Neuron (in vitro differentiated cells): ENCODE measurements around the gene FXYD6.
"Not testable (repeated sequence)": the region's sequence is repeated elsewhere in the genome, so short reads cannot be mapped to it uniquely, and the experiment has no call there.

Experiments used
- H2AFZ ChIP-seq: one replicate; pipeline ENCODE4 v1.6.1; 2013; ENCODE audit warnings: low read depth, mild to moderate bottlenecking, inconsistent platforms, low read length, moderate library complexity
- H3K27me3 ChIP-seq: one replicate; pipeline ENCODE4 v1.6.1; 2013; ENCODE audit warnings: low read length; ENCODE audit not compliant: insufficient read depth
- H3K36me3 ChIP-seq: one replicate; pipeline ENCODE4 v1.6.1; 2013; ENCODE audit warnings: low read length; ENCODE audit not compliant: insufficient read depth
- H3K4me1 ChIP-seq: one replicate; pipeline ENCODE4 v1.6.1; 2013; ENCODE audit warnings: low read length; ENCODE audit not compliant: insufficient read depth
- H3K4me3 ChIP-seq: 2 replicates; pipeline ENCODE4 v1.5.1; 2013; ENCODE audit warnings: mild to moderate bottlenecking, low read length, moderate library complexity
- H3K9me3 ChIP-seq: one replicate; pipeline ENCODE4 v1.6.1; 2013; ENCODE audit warnings: low read length

FXYD6 gene

DNA sequence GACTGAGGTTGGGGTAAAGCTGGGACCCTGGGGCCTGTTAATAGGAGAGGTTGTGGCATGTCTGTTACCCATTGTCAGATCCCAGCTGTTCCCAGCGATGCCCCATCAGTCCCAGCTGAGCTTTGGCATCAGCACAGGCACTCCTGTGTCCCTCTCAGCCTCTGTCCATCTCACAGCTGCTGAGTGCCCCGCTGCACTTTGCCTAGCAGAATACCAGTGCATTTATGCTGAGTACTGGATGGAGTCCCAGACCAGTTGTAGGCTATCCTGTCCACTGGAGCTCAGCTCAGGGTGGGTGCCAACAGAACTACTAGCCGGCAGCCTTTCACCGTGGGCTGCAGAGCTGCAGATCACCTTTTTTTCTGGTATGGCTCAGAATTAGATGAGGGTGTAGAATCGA lies 9.9 kb downstream of the FXYD6 start:
- Histone ChIP-seq H3K36me3 (no peaks in the 10 kb centered on the region), H3K27me3 (no peaks in the 10 kb centered on the region), H3K9me3 (no peaks in the 10 kb centered on the region), H3K4me1 (peaks cover 19% of the 10 kb centered on the region), H3K4me3 (no peak overlapping the region), H2AFZ (no peak overlapping the region)

DNA sequence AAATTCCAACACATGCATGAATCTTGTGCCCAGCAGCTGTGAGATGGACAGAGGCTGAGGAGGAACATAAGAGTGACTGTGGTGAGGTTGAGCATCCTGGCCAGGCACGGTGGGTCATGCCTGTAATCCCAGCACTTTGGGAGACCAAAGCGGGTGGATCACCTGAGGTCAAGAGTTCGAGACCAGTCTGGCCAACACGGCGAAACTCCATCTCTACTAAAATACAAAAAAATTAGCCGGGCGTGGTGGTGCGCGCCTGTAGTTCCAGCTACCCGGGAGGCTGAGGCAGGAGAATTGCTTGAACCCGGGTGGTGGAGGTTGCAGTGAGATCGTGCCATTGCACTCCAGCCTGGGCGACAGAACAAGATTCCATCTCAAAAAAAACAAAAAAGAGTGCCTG lies 10.9 kb downstream of the FXYD6 start:
- H2AFZ ChIP-seq, H3K9me3 ChIP-seq, H3K4me3 ChIP-seq, H3K27me3 ChIP-seq, H3K36me3 ChIP-seq: not testable (repeated sequence)
- H3K4me1 ChIP-seq = peaks cover 23% of the 10 kb centered on the region

DNA sequence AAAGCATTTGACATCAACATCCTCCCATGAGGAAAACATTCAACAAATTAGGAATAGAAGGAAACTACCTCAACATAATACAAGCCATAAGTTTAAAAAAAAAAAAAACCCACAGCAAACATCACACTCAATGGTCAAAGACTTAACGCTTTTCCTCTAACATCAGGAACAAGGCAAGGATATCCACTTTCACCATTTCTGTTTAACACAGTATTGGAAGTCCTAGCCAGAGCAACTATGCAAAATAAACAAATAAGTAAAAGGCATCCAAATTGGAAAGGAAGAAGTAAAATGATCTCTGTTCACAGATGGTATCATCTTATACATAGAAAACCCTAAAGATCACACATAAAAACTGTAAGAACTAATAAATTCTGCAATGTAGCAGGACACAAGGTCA lies 13.1 kb downstream of the FXYD6 start:
- Histone ChIP-seq H2AFZ (no peak overlapping the region), H3K4me3 (no peak overlapping the region), H3K36me3 (no peaks in the 10 kb centered on the region), H3K4me1 (peaks cover 11% of the 10 kb centered on the region), H3K9me3 (no peaks in the 10 kb centered on the region), H3K27me3 (no peaks in the 10 kb centered on the region)

DNA sequence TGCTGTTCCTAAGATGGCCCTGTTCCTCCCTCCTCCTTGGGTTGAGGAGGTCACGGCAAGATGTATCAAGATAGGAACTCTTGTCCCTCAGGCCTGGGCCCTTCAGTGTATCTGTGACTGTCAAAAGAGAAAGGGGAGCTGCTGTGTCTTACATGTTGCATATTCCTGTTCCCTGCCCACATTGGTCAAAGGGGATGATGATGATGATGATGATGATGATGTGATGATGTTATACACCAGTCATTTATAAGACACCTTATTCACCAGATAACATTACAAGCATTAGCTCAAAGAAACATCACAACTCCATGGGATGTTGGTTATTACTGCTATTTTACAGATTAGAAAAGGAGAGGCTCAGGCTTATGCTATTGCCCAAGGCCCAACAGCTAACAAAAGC lies 13.7 kb downstream of the FXYD6 start:
- H2AFZ ChIP-seq = no peak overlapping the region
- no peaks in the 10 kb centered on the region for H3K27me3 ChIP-seq
- no peak overlapping the region for H3K4me3 ChIP-seq

DNA sequence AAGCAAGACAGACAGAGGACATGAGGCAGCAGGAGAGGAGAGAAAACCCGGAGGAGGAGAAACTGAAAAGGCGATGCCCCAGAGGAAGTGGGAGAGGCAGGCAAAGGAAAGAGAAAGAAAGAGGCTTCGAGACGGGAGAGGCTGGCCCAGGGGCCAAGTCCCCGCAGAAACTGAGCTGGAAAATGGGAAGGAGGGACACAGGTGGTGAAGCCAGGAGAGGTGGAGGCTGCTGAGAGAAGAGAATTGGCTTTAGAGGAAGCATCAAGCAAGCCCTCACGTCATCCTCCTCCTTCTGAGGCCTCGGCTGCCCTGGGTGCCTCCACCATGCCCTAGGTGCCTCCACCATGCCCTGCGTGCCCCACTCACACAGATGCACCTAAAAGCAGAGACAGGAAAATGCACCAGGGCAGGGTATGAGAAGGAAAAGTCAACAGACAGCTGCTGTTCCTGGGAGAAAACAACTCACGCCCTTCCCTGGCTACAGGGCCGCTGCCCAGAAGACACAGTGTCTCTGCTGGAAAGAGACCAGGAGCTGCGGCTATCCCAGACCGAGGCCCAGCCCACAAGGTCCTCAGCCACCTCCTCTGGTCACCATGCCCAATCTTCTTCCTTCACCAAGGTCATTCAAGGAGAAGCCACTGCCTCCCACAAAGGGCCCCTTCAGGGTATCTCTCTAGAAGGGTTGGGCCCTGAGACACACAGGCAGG lies 14.3 kb downstream of the FXYD6 start:
- no peaks in the 10 kb centered on the region for H3K9me3 ChIP-seq
- H3K27me3 ChIP-seq = no peaks in the 10 kb centered on the region
- no peak overlapping the region for H2AFZ ChIP-seq
- H3K4me3 ChIP-seq = no peak overlapping the region
- no peaks in the 10 kb centered on the region for H3K36me3 ChIP-seq
- peaks cover 11% of the 10 kb centered on the region for H3K4me1 ChIP-seq

More for the DNA sequence above, 13.7 kb downstream of the FXYD6 start:
- Histone ChIP-seq H3K9me3 (no peaks in the 10 kb centered on the region), H3K36me3 (no peaks in the 10 kb centered on the region), H3K4me1 (peaks cover 11% of the 10 kb centered on the region)

DNA sequence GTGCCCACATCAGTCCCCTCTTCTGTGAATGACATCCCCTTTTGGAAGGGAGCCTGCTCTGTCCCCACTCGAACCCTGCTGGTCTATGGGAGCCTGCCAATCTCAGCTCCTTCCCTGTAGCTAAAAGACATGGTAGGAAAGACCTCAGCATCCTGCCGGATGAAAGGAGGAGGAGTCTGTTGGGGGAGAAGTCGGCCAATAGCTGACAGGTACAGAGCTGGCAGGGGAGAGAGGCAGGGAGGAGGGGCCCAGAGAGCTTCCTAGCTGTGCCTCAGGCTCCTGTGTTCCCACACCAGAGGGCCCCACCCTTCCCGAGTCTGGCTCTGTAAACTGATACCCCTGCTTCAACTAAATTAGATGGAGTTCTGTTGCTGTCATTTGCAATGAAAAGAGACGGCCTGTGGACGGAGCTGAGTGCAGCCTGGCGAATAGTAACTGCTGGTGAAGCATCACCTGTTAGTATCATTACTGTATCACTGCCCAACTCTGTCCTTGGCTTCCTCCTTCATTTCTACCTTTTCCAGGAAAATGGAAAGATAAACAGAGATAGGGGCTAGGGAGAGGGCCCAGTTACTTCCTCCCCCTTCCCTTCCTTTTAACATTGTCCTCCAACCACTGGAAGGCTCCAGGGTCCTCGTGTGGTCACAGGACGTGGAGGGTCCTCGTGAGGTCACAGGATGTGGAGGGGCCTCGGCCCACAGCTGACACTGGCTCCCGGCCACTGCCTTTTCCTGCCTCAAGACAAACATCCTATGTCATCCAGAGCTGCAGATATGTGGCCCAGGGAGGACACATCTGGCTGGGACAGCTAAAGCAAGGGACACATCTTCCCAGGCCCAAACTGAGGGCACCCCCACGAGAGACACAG lies 15.1 kb downstream of the FXYD6 start:
- H3K4me3 ChIP-seq = no peak overlapping the region
- H3K4me1 ChIP-seq = peaks cover 11% of the 10 kb centered on the region
- no peaks in the 10 kb centered on the region for H3K27me3 ChIP-seq
- H3K36me3 ChIP-seq = no peaks in the 10 kb centered on the region
- H3K9me3 ChIP-seq = no peaks in the 10 kb centered on the region
- no peak overlapping the region for H2AFZ ChIP-seq

DNA sequence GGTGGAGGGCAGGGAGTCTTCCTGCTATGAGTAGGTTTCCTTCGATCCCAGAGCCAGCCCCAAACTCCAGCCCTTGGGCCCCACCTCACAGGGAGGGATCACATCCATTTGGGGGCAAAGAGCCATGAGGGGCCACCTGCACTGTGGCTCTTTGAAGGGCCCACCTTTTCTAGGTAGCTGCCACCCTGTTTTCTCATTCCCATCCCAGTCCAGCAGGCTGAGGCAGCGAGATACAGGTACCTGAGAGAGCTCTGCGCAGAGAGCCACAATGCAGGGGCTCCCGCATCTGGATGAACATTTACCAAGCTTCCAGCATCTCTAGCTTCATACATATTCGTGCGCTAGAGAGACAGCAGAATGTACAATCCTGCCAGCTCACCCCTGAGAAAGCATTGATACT lies 16.3 kb downstream of the FXYD6 start:
- no peak overlapping the region for H3K4me3 ChIP-seq
- H2AFZ ChIP-seq = no peak overlapping the region
- no peaks in the 10 kb centered on the region for H3K27me3 ChIP-seq
- peaks cover 11% of the 10 kb centered on the region for H3K4me1 ChIP-seq
- H3K36me3 ChIP-seq = no peaks in the 10 kb centered on the region
- H3K9me3 ChIP-seq = no peaks in the 10 kb centered on the region

DNA sequence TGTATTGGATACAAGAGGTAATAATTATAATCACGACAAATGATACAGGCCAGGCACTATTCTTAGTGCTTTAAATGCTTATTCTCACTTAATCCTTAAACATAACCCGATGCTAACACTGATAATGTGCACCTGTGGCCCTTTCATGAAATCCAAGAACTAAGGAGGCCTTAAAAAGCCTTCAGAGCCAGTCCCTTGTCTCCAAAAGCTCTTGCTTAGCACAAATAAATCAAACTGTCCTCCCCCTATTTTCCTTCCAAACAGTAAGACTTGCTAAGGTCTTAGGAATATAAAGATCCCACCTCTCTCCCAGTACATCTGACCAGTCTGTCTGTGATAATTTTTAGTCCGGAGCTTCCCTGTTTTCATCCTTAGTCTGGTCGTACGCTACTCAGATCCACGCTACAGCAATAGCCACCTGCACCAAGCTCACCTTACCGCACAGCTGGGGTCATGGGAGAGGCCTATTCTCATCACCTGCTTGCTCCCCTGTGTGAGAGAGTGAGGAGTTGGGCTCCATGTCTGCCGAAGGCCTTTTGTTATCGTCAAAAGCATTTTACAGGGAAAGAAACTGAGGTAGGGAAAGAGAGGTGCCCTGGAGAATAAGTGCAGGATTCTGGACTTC lies 16.9 kb downstream of the FXYD6 start:
- Histone ChIP-seq H3K27me3 (no peaks in the 10 kb centered on the region), H3K4me3 (no peak overlapping the region), H3K4me1 (peaks cover 11% of the 10 kb centered on the region)

DNA sequence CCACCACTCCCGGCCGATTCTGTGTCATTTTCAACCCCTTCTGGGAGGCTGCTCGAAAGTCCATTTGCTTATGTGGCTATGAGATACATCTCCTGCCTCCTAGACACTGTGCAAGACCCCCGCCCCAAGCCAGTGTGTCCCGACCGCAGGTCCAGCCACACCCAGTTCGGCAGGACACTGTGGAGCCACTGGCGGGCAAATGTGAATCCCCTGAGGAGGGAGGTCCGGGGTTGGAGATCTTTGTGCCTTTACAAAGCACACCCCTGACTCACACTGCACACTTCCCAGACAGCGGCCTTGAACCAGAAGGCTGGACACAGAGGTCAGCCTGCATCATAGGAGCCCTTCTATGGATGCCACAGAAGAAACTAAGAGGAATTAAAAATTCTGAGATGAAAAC lies 17.4 kb downstream of the FXYD6 start:
- H2AFZ ChIP-seq = no peak overlapping the region
- H3K4me3 ChIP-seq = no peak overlapping the region
- H3K36me3 ChIP-seq = no peaks in the 10 kb centered on the region
- H3K4me1 ChIP-seq = peaks cover 11% of the 10 kb centered on the region
- H3K27me3 ChIP-seq = no peaks in the 10 kb centered on the region
- peaks cover 2% of the 10 kb centered on the region for H3K9me3 ChIP-seq

More for the DNA sequence above, 16.9 kb downstream of the FXYD6 start:
- Histone ChIP-seq H3K9me3 (no peaks in the 10 kb centered on the region), H2AFZ (no peak overlapping the region), H3K36me3 (no peaks in the 10 kb centered on the region)

DNA sequence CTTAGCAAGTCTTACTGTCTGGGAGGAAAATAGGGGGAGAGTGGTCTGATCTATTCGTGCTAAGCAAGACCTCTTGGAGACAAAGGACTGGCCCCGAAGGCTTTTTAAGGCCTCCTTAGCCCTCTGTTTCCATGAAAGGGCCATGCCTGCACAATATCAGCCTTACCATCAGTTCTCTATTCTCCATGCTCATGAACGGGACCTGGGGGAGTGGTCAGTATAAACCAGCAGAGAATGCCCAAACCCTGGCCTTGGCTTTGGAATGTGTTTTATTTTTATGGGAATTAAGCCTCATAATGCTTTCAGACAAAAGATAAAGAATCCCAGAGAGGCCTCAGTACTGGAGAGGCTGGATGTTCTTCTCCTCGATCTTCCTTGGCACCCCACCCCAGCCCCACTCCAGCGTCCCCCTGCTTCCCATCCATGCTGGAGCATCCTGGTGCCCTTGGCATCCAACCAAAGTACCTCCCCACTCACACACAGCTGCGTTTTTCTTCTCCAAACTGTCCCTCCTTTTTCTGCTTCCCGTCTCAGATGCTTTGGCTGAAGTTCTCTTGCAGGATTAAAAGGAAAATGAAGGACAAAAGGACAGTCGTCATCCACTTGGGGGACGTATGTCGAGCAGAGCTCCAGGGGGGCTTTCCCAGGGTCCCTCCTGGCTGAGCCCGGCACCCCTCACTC lies 18.6 kb downstream of the FXYD6 start:
- Histone ChIP-seq H3K36me3 (no peaks in the 10 kb centered on the region), H2AFZ (no peak overlapping the region), H3K9me3 (peaks cover 3% of the 10 kb centered on the region), H3K27me3 (no peaks in the 10 kb centered on the region), H3K4me1 (peaks cover 11% of the 10 kb centered on the region), H3K4me3 (no peak overlapping the region)

DNA sequence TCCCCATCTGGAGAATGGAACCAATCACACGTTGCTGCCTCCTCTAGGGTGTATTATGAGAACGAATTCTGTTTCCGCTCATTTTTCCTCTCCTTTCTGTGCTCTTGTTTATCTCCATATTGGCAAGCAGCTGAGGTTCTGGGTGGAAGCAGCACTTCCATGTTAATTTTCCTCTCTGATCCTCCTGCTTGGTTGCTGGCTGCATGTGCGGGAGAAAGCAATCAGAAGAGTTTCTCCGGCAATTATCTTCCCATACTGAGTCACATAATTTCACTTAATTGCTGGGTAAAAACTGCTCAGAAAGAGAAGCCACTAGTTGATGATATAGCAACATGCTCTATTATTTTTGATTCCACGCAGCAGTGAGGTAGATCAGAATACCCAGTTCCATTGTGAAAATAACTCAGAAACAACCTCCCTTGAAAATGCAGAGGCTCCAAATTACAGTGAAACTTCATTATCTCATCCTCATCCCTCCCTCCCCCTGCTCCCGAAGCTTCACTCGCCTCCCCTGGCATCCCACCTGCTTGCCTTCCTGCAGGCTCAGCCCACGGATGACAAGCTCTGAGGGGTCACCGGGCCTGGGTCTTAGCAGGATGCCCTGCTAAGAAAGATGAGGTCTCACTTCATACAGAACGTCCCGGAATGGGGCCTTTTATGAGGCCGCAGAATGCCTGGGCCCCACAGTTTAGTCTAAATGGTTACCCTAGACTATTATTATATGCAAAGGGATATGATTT lies 20.4 kb downstream of the FXYD6 start:
- Histone ChIP-seq H3K4me1 (peaks cover 2% of the 10 kb centered on the region), H2AFZ (no peak overlapping the region), H3K9me3 (peaks cover 9% of the 10 kb centered on the region), H3K27me3 (no peaks in the 10 kb centered on the region), H3K4me3 (no peak overlapping the region), H3K36me3 (no peaks in the 10 kb centered on the region)

DNA sequence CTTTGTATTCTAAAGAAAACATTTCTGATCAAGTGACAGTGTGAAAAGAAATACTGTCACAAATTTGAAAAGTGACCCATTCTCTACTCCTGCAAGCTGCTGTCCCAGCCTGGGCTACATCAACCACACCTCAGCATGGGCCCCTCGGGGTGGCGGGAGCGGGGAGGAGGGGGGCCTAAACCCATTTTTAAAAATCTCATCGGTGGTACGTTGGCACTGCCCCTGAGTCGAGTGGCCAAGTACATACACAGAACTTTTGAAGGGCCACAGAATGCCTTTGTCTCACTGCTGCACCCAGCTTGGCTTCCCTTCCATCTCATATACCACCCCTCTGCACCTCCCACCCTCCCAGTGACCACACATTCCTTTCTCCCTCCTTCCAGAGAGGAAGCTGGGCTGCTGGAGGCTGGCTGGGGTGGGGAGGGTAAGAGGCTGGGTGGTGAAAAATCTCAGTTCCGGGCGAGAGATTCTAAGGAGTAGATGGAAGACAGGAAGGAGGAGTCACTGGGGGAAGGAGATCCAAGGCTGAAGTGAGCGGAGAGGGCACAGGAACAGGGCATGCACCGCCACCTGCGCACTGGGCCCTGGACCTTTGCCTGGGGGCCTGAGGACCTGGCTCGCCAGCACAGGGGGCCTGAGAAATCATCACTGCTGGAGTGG lies 21.1 kb downstream of the FXYD6 start:
- H3K9me3 ChIP-seq = peaks cover 9% of the 10 kb centered on the region
- H3K4me1 ChIP-seq = no peaks in the 10 kb centered on the region
- no peak overlapping the region for H2AFZ ChIP-seq
- no peaks in the 10 kb centered on the region for H3K36me3 ChIP-seq
- H3K27me3 ChIP-seq = no peaks in the 10 kb centered on the region
- H3K4me3 ChIP-seq = no peak overlapping the region
